LNCAP (cell line): Measurements from ENCODE around the gene COMMD9.

Experiments used
- CTCF ChIP-seq: fragments of 450-650 bp; IDR thresholded peaks from 2 replicates; pipeline ENCODE4 v1.5.1; 2017; ENCODE audit warnings: mild to moderate bottlenecking

COMMD9 gene

GRCh38 chr11:36247493-36247892 lies 41.7 kb downstream of the COMMD9 start:
- TF ChIP-seq CTCF: no peak

GRCh38 chr11:36243641-36244040 lies 45.6 kb downstream of the COMMD9 start:
- TF ChIP-seq CTCF: no peak

GRCh38 chr11:36241497-36241896 lies 47.7 kb downstream of the COMMD9 start:
- TF ChIP-seq CTCF: no peak

- no peak for TF ChIP-seq CTCF
Observed at GRCh38 chr11:36240801-36241200, 48.4 kb downstream of the COMMD9 start.

GRCh38 chr11:36240173-36240572 lies 49.1 kb downstream of the COMMD9 start:
- no peak for TF ChIP-seq CTCF

- TF ChIP-seq CTCF: no peak
Observed at GRCh38 chr11:36239636-36240035, 49.6 kb downstream of the COMMD9 start.

GRCh38 chr11:36238881-36239280 lies 50.3 kb downstream of the COMMD9 start:
- no peak for TF ChIP-seq CTCF

- no peak for TF ChIP-seq CTCF
Observed at GRCh38 chr11:36238036-36238631, 51.1 kb downstream of the COMMD9 start.
